Epithelial cell of esophagus (primary cell): ENCODE measurements around the gene FAM193A.

ENCODE experiments used
- DNase-seq: peaks from one replicate; pipeline ENCODE4 v3.0.0; 2010; ENCODE audit warnings: low read depth
- H3K4me3 ChIP-seq: 2 replicates; pipeline ENCODE4 v1.5.1; 2011; ENCODE audit warnings: mild to moderate bottlenecking, low read length, control low read depth
- CTCF ChIP-seq: IDR thresholded peaks from 2 replicates; pipeline ENCODE4 v1.5.1; 2011; ENCODE audit warnings: low read depth, mild to moderate bottlenecking, low read length, control low read depth, inconsistent platforms; ENCODE audit not compliant: insufficient read depth; ENCODE audit errors: missing control alignments

The FAM193A gene

DNA sequence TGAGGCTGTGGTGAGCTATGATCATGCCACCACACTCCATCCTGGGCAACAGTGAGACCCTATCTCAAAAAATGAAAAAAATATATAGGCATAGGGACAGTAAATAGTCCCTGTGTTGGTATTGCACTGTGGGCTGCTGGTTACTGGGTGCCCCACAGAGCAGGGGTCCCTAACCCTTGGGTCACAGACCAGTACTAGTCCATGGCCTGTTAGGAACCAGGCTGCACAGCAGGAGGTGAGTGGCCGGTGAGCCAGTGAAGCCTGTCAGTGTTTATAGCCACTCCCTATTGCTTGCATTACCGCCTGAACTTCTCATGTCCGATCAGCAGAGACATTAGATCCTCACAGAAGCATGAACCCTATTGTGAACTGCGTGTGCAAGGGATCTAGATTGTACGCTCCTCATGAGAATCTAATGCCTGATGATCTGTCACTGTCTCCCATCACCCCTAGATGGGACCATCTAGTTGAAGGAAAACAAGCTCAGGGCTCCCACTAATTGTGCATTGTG is 113.2 kb downstream of the FAM193A start:
- no peak for DNase-seq
- TF ChIP-seq CTCF: no peak
- no peak overlapping the region for H3K4me3 ChIP-seq

GRCh38 chr4:2650276-2650675 is 113.8 kb downstream of the FAM193A start:
- H3K4me3 ChIP-seq: no peak overlapping the region
- TF ChIP-seq CTCF: no peak
- DNase-seq: no peak

DNA sequence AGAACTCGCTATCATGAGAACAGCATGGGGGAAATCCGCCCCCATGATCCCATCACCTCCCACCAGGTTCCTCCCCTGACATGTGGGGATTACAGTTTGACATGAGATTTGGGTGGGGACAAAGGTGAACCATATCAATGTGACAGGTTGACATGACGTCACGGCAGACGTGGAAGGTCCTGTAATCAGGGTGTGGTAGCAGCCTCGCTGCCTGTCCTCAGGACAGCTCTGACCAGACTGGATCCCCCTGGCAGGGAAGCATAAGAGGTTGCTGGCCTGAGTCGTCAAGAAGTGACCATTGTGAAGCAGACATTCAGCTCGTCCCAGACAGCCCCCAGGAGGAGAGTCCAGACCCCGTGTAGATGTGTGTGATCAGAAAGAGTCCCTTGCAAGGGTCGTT is 115.1 kb downstream of the FAM193A start:
- H3K4me3 ChIP-seq: no peak overlapping the region
- no peak for TF ChIP-seq CTCF
- DNase-seq: no peak

DNA sequence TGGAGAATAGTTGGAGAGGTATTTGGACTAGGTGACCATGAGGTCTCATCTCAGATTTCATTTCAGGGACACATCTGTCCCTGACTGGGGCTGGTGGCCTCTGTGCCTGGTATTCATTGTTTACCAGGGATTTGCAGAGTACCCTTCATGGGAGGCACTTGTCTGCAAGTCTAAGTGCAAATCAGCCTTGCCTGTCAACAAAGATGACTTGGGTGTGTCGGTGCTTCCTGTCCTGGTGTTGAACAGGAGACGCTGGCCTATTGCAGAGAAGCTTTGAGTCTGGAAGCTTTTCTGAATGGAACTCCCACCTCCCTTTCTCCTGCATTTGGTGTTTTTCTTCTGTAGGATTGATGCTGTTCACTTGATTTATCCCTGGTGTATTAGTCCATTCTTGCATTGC is 115.6 kb downstream of the FAM193A start:
- TF ChIP-seq CTCF: no peak
- DNase-seq: no peak
- H3K4me3 ChIP-seq: no peak overlapping the region

GRCh38 chr4:2652415-2653160 is 116.1 kb downstream of the FAM193A start:
- DNase-seq: no peak
- no peak for TF ChIP-seq CTCF

GRCh38 chr4:2660596-2661211 is 124.3 kb downstream of the FAM193A start:
- DNase-seq: no peak
- TF ChIP-seq CTCF: no peak
- H3K4me3 ChIP-seq: no peak overlapping the region

More at GRCh38 chr4:2652415-2653160, 116.1 kb downstream of the FAM193A start:
- H3K4me3 ChIP-seq: no peak overlapping the region
